K562 (cell line): ENCODE measurements around the gene TMEFF2.

Experiments
- CTCF ChIP-seq, 3 experiments: IDR thresholded peaks in 2 of 3; conservative IDR thresholded peaks in 1 of 3; 2 replicates each; pipeline ENCODE4 v1.5.1; 2011 to 2012; ENCODE audit warnings: low read length in 3 of 3, mild to moderate bottlenecking in 3 of 3, control low read depth in 2 of 3, improper control_type of control experiment in 1 of 3, inconsistent platforms in 1 of 3, low read depth in 1 of 3, mixed read lengths in 1 of 3, moderate library complexity in 1 of 3; ENCODE audit not compliant: insufficient read depth in 2 of 3
- EP300 ChIP-seq: IDR thresholded peaks from 2 replicates; pipeline ENCODE4 v1.6.1; 2012; ENCODE audit warnings: low read length, improper control_type of control experiment
- FOXK2 ChIP-seq, 2 experiments: fragments of 450-650 bp; IDR thresholded peaks in 1 of 2; conservative IDR thresholded peaks in 1 of 2; 2 replicates each; pipeline ENCODE4 v1.6.1; 2016; ENCODE audit warnings: low read depth in 2 of 2, mild to moderate bottlenecking in 1 of 2
- KDM5B ChIP-seq: fragments of 200-600 bp; sonication (generic); IDR thresholded peaks from 2 replicates; pipeline ENCODE4 v1.6.1; 2012; ENCODE audit warnings: low read depth, mild to moderate bottlenecking, moderate library complexity, low read length, control low read depth, inconsistent platforms; ENCODE audit not compliant: insufficient replicate concordance
- MCM5 ChIP-seq: fragments of 450-650 bp; IDR thresholded peaks from 2 replicates; pipeline ENCODE4 v1.6.1; 2016; ENCODE audit warnings: low read depth
- MXI1 ChIP-seq: IDR thresholded peaks from 2 replicates; pipeline ENCODE4 v1.6.1; 2011; ENCODE audit warnings: low read depth, mild to moderate bottlenecking, improper control_type of control experiment, low read length
- SMARCB1 ChIP-seq: IDR thresholded peaks from 2 replicates; pipeline ENCODE4 v1.6.1; 2011; ENCODE audit warnings: improper control_type of control experiment, low read depth; ENCODE audit not compliant: insufficient read length
- TEAD1 ChIP-seq, 2 experiments: fragments of 450-650 bp in 1 of 2; sonication (generic) in 1 of 2; formaldehyde crosslinking; IDR thresholded peaks; 2 replicates each; pipeline versions ENCODE4 v1.4.0 to v1.8.0; 2020 to 2022; ENCODE audit warnings: mild to moderate bottlenecking in 2 of 2, missing genetic modification reagents in 1 of 2
- ZNF124 ChIP-seq: sonication (generic); formaldehyde crosslinking; IDR thresholded peaks from 2 replicates; pipeline ENCODE4 v1.8.1; 2022; ENCODE audit warnings: missing genetic modification reagents
- ZNF444 ChIP-seq: fragments of 250-450 bp; sonication (Bioruptor Pico); IDR thresholded peaks from 2 replicates; pipeline ENCODE4 v1.4.0; 2020; ENCODE audit warnings: mild to moderate bottlenecking, moderate library complexity
- TF ChIP-seq, protein P1 (sequence below): sonication (generic); formaldehyde crosslinking; IDR thresholded peaks from 2 replicates; pipeline ENCODE4 v1.8.1; 2022; ENCODE audit warnings: missing genetic modification reagents

- TF ChIP-seq TEAD1 (CRISPR knock-in tag; IDR thresholded peaks at IDR 0.05) = no peak
- TF ChIP-seq, protein P1, sequence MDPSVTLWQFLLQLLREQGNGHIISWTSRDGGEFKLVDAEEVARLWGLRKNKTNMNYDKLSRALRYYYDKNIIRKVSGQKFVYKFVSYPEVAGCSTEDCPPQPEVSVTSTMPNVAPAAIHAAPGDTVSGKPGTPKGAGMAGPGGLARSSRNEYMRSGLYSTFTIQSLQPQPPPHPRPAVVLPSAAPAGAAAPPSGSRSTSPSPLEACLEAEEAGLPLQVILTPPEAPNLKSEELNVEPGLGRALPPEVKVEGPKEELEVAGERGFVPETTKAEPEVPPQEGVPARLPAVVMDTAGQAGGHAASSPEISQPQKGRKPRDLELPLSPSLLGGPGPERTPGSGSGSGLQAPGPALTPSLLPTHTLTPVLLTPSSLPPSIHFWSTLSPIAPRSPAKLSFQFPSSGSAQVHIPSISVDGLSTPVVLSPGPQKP (CRISPR knock-in tag) = no peak
- no peak for TF ChIP-seq EP300
- TF ChIP-seq MCM5 = no peak
- TF ChIP-seq CTCF (IDR thresholded peaks at IDR 0.05 in 2 of 3, conservative IDR thresholded peaks at IDR 0.05 in 1 of 3; ENCODE audit: insufficient read depth in 2 of 3, low read depth in 1 of 3, low read length in 3 of 3) = no peak
- TF ChIP-seq KDM5B = no peak
- TF ChIP-seq ZNF444 (CRISPR knock-in tag) = no peak
- no peak for TF ChIP-seq ZNF124
- TF ChIP-seq FOXK2 (conservative IDR thresholded peaks at IDR 0.05 in 1 of 2, IDR thresholded peaks at IDR 0.05 in 1 of 2; ENCODE audit: low read depth in 2 of 2) = no peak
- TF ChIP-seq SMARCB1 = no peak
- no peak for TF ChIP-seq MXI1
Measured at GRCh38 chr2:192243488-192243887, 48.8 kb upstream of the TMEFF2 start.
